A673 (cell line): ENCODE results near the gene UGT1A4. TPM values are rescaled to one million over a fixed set of nuclear protein-coding genes. Genes with fewer than 3 reads are reported as not detected.

Source experiments
- BruUV-seq: library from RNA; stranded (reverse); fragments of 400-500 nt; replicated peaks from 2 replicates; lab custom pipeline; 2021; lab: Mats Ljungman, UMichigan
- CTCF ChIA-PET: fragments of 300-600 bp; sonication (Branson Sonifier 250); formaldehyde crosslinking; loops from one replicate; lab custom pipeline; 2022; ENCODE audit warnings: antibody characterized with exemption; lab: Charles Lee
- POLR2A ChIA-PET: fragments of 300-600 bp; sonication (Branson Sonifier 250); formaldehyde crosslinking; loops from one replicate; lab custom pipeline; 2022; ENCODE audit warnings: antibody characterized with exemption; ENCODE audit not compliant: low non-redundant PET; lab: Charles Lee
- DNase-seq: peaks from one replicate; pipeline ENCODE4 v3.0.0-alpha.2; 2015; ENCODE audit warnings: low spot score
- H3K27ac ChIP-seq: fragments of 200-600 bp; sonication (generic); 2 replicates; pipeline ENCODE4 v1.5.1; 2016; ENCODE audit warnings: mixed run types, low read depth, mild to moderate bottlenecking, mixed read lengths, antibody characterized with exemption, low read length; ENCODE audit not compliant: poor library complexity, severe bottlenecking
- H3K27me3 ChIP-seq: fragments of 200-600 bp; sonication (generic); replicated peaks from 2 replicates; pipeline ENCODE4 v1.6.1; 2017; ENCODE audit warnings: mixed run types, low read depth, mild to moderate bottlenecking, mixed read lengths, antibody characterized with exemption, low read length; ENCODE audit not compliant: insufficient read depth, poor library complexity
- H3K36me3 ChIP-seq: fragments of 200-600 bp; sonication (generic); 2 replicates; pipeline ENCODE4 v1.6.1; 2016; ENCODE audit warnings: mixed run types, mild to moderate bottlenecking, mixed read lengths, antibody characterized with exemption, low read length; ENCODE audit not compliant: insufficient read depth, poor library complexity, severe bottlenecking
- H3K4me1 ChIP-seq: fragments of 200-600 bp; sonication (generic); 2 replicates; pipeline ENCODE4 v1.6.1; 2017; ENCODE audit warnings: mixed run types, mild to moderate bottlenecking, mixed read lengths, antibody characterized with exemption, low read length; ENCODE audit not compliant: insufficient read depth, poor library complexity, severe bottlenecking
- H3K4me3 ChIP-seq: fragments of 200-600 bp; sonication (generic); 2 replicates; pipeline ENCODE4 v1.5.1; 2016; ENCODE audit warnings: low read depth, mixed run types, mild to moderate bottlenecking, mixed read lengths, low read length; ENCODE audit not compliant: poor library complexity, severe bottlenecking
- H3K9me3 ChIP-seq: fragments of 200-600 bp; sonication (generic); 2 replicates; pipeline ENCODE4 v1.6.1; 2016; ENCODE audit warnings: mixed run types, low read depth, mild to moderate bottlenecking, mixed read lengths, antibody characterized with exemption, low read length; ENCODE audit not compliant: poor library complexity, severe bottlenecking
- CTCF ChIP-seq: fragments of 300-800, 200-600 bp; sonication (generic); conservative IDR thresholded peaks from 2 replicates; pipeline ENCODE4 v1.5.1; 2017; ENCODE audit warnings: low read depth, mild to moderate bottlenecking, antibody characterized with exemption, low read length, moderate library complexity, mixed read lengths
- EZH2 ChIP-seq: fragments of 200-600 bp; sonication (generic); IDR thresholded peaks from 2 replicates; pipeline ENCODE4 v1.6.1; 2017; ENCODE audit warnings: borderline replicate concordance, low read depth, mild to moderate bottlenecking, mixed read lengths, antibody characterized with exemption, low read length; ENCODE audit not compliant: poor library complexity, severe bottlenecking
- intact Hi-C: fragments of 100-400 bp; cut with micrococcal nuclease; formaldehyde crosslinking; loops from one replicate; pipeline ENCODE4 v1.10.0; 2022; ENCODE audit not compliant: unreplicated experiment
- total RNA-seq: library from RNA; stranded (reverse); gene quantifications from 2 replicates; pipeline ENCODE4 v1.2.3, GENCODE V29; 2021

The UGT1A4 gene
- total RNA-seq, 1 experiment from 2014 or later: 0.11 TPM

- no peak overlapping the region for H3K4me3 ChIP-seq
- ChIA-PET CTCF (no interaction called here), POLR2A (no interaction called here)
- no TSS peak for BruUV-seq
- TF ChIP-seq EZH2 (no peak), CTCF (no peak)
- no peaks in the 10 kb centered on the region for H3K9me3 ChIP-seq
- no peaks in the 10 kb centered on the region for H3K4me1 ChIP-seq
- no peaks in the 10 kb centered on the region for H3K36me3 ChIP-seq
- H3K27ac ChIP-seq: no peak overlapping the region
- H3K27me3 ChIP-seq: no peaks in the 10 kb centered on the region
- intact Hi-C loops: no loop called here
- no peak for DNase-seq
Measured at GRCh38 chr2:233803994-233804393, 85.5 kb downstream of the UGT1A4 start.

GRCh38 chr2:233807215-233807865 lies 88.8 kb downstream of the UGT1A4 start:
- Histone ChIP-seq H3K4me1 (no peaks in the 10 kb centered on the region), H3K27ac (no peak overlapping the region), H3K9me3 (no peaks in the 10 kb centered on the region), H3K4me3 (no peak overlapping the region), H3K36me3 (no peaks in the 10 kb centered on the region), H3K27me3 (no peaks in the 10 kb centered on the region)
- CTCF ChIA-PET: no interaction called here
- POLR2A ChIA-PET: no interaction called here
- TF ChIP-seq EZH2 (no peak), CTCF (peak; percentile 29; the same call in 1 of the 2 replicates)
- intact Hi-C loops: no loop called here
- no peak for DNase-seq
- no TSS peak for BruUV-seq

GRCh38 chr2:233807966-233808935 lies 89.7 kb downstream of the UGT1A4 start:
- Histone ChIP-seq H3K4me3 (no peak overlapping the region), H3K36me3 (no peaks in the 10 kb centered on the region), H3K27ac (no peak overlapping the region), H3K27me3 (no peaks in the 10 kb centered on the region), H3K4me1 (no peaks in the 10 kb centered on the region), H3K9me3 (no peaks in the 10 kb centered on the region)
- intact Hi-C loops: no loop called here
- no peak for DNase-seq
- no TSS peak for BruUV-seq
- TF ChIP-seq CTCF (no peak), EZH2 (no peak)
- ChIA-PET POLR2A (no interaction called here), CTCF (no interaction called here)
